Keratinocyte (primary cell): ENCODE measurements around the gene EPS8L2.

Experiments
- EZH2 ChIP-seq: IDR thresholded peaks from one replicate; pipeline ENCODE4 v1.6.1; 2012; ENCODE audit warnings: inconsistent platforms, mild to moderate bottlenecking, low read length, moderate library complexity
- TF ChIP-seq, protein P1 (sequence below), 3 experiments: IDR thresholded peaks in 1 of 3; conservative IDR thresholded peaks in 1 of 3; optimal IDR thresholded peaks in 1 of 3; 2 replicates in 2 of 3; 3 replicates in 1 of 3; pipeline versions ENCODE3 to v1.5.1; 2011; ENCODE audit warnings: low read length in 3 of 3, mild to moderate bottlenecking in 3 of 3, moderate library complexity in 2 of 3, control low read depth in 1 of 3, inconsistent platforms in 1 of 3; ENCODE audit not compliant: insufficient read depth in 2 of 3; ENCODE audit errors: extremely low read depth in 1 of 3

DNA sequence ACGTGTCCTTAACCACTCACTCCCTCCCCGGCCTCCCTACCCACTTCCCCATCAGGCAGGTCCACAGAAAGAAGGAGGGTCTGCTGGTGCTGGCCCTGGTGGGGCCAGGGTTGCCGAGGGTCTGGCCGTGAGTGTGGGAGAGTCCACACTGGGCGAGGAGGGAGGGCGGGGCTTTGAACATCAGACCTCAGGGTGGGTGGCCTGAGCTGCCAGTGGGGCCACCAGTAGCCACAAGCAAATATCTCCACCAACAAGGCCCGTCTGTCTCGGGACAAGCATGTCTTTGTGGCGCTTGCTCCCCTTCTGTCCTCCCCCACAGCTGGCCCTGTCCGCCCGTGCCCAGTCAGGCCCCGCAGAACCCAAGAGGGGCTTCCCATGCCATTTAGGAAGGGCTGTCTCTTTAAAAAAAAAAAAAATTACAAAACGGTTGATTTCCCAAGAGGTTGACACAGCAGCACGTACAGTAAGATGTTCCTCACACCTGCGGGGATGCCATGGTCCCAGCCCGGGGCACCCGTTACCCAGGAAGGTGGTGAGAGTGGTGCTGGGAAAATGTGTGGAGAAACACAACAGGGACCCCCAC lies 23.6 kb downstream of the EPS8L2 start:
- TF ChIP-seq, protein P1, sequence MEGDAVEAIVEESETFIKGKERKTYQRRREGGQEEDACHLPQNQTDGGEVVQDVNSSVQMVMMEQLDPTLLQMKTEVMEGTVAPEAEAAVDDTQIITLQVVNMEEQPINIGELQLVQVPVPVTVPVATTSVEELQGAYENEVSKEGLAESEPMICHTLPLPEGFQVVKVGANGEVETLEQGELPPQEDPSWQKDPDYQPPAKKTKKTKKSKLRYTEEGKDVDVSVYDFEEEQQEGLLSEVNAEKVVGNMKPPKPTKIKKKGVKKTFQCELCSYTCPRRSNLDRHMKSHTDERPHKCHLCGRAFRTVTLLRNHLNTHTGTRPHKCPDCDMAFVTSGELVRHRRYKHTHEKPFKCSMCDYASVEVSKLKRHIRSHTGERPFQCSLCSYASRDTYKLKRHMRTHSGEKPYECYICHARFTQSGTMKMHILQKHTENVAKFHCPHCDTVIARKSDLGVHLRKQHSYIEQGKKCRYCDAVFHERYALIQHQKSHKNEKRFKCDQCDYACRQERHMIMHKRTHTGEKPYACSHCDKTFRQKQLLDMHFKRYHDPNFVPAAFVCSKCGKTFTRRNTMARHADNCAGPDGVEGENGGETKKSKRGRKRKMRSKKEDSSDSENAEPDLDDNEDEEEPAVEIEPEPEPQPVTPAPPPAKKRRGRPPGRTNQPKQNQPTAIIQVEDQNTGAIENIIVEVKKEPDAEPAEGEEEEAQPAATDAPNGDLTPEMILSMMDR (optimal IDR thresholded peaks at IDR 0.05 in 1 of 3, IDR thresholded peaks at IDR 0.05 in 1 of 3, conservative IDR thresholded peaks at IDR 0.05 in 1 of 3; ENCODE audit: extremely low read depth in 1 of 3, insufficient read depth in 2 of 3, low read length in 3 of 3) = no peak
- no peak for TF ChIP-seq EZH2
